ENCODE measurements around the gene GPATCH2. TPM values are rescaled to one million over a fixed set of nuclear protein-coding genes. Genes with fewer than 3 reads are reported as not detected.

Gene GPATCH2
- total RNA-seq, 1 experiment from 2014 or later: 11.2 TPM

DNA sequence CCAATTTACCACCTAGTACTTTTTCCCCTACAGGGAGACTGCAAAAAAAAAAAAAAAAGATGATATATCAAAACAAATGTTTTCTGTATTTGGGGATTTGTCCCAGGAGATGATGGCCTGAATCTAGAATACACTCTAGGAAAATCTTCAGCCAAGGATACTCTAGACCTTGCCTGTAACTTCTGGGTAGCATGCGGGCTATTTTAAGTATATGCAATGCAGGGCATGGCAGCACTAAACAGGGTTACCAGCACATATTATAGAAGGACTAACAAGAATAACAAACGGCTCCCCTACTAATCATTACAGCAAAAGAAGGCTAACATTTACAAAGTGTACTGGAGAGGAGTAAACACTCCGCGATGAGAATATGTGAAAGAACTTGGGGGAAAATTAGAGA is 109.6 kb downstream of the GPATCH2 start:
- no peak overlapping the region for H3K27ac ChIP-seq (ENCODE audit: low read length)
- H3K27me3 ChIP-seq (ENCODE audit: control insufficient read depth, insufficient read depth, low read length): no peaks in the 10 kb centered on the region
- H3K4me3 ChIP-seq (ENCODE audit: low read depth in 2 of 2, low read length in 2 of 2): no peak overlapping the region
- ChIA-PET POLR2A (no interaction called here), CTCF (no interaction called here)
- no peak for DNase-seq (ENCODE audit: low read depth, low spot score)
- no peak for ATAC-seq
- H3K4me1 ChIP-seq (ENCODE audit: control insufficient read depth, insufficient read depth, low read length): no peaks in the 10 kb centered on the region
- BruUV-seq (replicated peaks): no TSS peak
- intact Hi-C loops (cut with micrococcal nuclease; ENCODE audit: unreplicated experiment): no loop called here
- no peaks in the 10 kb centered on the region for H3K36me3 ChIP-seq (ENCODE audit: control insufficient read depth, insufficient read depth, low read length)
- H3K9me3 ChIP-seq (ENCODE audit: control insufficient read depth, insufficient read depth, low read depth, low read length): no peaks in the 10 kb centered on the region
- in situ Hi-C loops (cut with HindIII; ENCODE audit: low pct_unique_long_range_greater_than_20kb, low sequenced_read_pairs): no loop called here
- TF ChIP-seq CTCF (IDR thresholded peaks at IDR 0.05) (no peak), SIN3A (IDR thresholded peaks at IDR 0.05; ENCODE audit: borderline replicate concordance, insufficient read depth, low read depth, low read length) (no peak), POLR2AphosphoS5 (IDR thresholded peaks at IDR 0.05; ENCODE audit: low read depth, low read length) (no peak), TCF7L2 (IDR thresholded peaks at IDR 0.05; ENCODE audit: low read depth, low read length) (no peak)
- TF ChIP-seq, protein P1, sequence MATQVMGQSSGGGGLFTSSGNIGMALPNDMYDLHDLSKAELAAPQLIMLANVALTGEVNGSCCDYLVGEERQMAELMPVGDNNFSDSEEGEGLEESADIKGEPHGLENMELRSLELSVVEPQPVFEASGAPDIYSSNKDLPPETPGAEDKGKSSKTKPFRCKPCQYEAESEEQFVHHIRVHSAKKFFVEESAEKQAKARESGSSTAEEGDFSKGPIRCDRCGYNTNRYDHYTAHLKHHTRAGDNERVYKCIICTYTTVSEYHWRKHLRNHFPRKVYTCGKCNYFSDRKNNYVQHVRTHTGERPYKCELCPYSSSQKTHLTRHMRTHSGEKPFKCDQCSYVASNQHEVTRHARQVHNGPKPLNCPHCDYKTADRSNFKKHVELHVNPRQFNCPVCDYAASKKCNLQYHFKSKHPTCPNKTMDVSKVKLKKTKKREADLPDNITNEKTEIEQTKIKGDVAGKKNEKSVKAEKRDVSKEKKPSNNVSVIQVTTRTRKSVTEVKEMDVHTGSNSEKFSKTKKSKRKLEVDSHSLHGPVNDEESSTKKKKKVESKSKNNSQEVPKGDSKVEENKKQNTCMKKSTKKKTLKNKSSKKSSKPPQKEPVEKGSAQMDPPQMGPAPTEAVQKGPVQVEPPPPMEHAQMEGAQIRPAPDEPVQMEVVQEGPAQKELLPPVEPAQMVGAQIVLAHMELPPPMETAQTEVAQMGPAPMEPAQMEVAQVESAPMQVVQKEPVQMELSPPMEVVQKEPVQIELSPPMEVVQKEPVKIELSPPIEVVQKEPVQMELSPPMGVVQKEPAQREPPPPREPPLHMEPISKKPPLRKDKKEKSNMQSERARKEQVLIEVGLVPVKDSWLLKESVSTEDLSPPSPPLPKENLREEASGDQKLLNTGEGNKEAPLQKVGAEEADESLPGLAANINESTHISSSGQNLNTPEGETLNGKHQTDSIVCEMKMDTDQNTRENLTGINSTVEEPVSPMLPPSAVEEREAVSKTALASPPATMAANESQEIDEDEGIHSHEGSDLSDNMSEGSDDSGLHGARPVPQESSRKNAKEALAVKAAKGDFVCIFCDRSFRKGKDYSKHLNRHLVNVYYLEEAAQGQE (IDR thresholded peaks at IDR 0.05; ENCODE audit: insufficient read depth in 1 of 2, low read depth in 2 of 2, low read length in 1 of 2): no peak

DNA sequence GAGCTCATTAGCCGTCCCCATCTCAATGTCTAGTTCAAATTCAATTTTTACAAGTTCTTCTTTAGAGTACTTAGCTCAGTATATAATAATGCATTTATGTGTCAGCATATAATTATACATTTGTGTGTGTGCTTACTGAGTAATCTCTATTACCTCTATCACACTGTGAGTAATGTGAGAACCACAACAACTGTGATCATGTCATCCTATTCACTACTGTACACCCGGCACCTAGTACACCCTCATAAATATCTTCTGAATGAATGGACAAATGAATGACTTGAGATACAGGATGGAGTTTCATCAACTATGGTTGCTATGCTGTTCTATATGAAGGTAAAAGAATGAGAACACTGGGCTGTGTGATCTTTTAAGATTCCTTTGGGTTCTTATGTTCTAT is 124.0 kb downstream of the GPATCH2 start:
- POLR2A ChIA-PET: no interaction called here
- CTCF ChIA-PET: no interaction called here
- Histone ChIP-seq H3K27ac (ENCODE audit: low read length) (no peak overlapping the region), H3K9me3 (ENCODE audit: control insufficient read depth, insufficient read depth, low read depth, low read length) (no peaks in the 10 kb centered on the region), H3K27me3 (ENCODE audit: control insufficient read depth, insufficient read depth, low read length) (no peaks in the 10 kb centered on the region), H3K4me1 (ENCODE audit: control insufficient read depth, insufficient read depth, low read length) (no peaks in the 10 kb centered on the region), H3K36me3 (ENCODE audit: control insufficient read depth, insufficient read depth, low read length) (no peaks in the 10 kb centered on the region), H3K4me3 (ENCODE audit: low read depth in 2 of 2, low read length in 2 of 2) (no peak overlapping the region)
- intact Hi-C loops (cut with micrococcal nuclease; ENCODE audit: unreplicated experiment) (no loop called here), in situ Hi-C loops (cut with HindIII; ENCODE audit: low pct_unique_long_range_greater_than_20kb, low sequenced_read_pairs) (no loop called here)
- no TSS peak for BruUV-seq (replicated peaks)
- ATAC-seq (no peak), DNase-seq (ENCODE audit: low read depth, low spot score) (no peak)
- TF ChIP-seq POLR2AphosphoS5 (IDR thresholded peaks at IDR 0.05; ENCODE audit: low read depth, low read length) (no peak), SIN3A (IDR thresholded peaks at IDR 0.05; ENCODE audit: borderline replicate concordance, insufficient read depth, low read depth, low read length) (no peak)

GRCh38 chr1:217498209-217498608 is 132.7 kb downstream of the GPATCH2 start:
- H3K4me1 ChIP-seq (ENCODE audit: control insufficient read depth, insufficient read depth, low read length): no peaks in the 10 kb centered on the region
- ATAC-seq: no peak
- TF ChIP-seq CTCF (IDR thresholded peaks at IDR 0.05) (no peak), TCF7L2 (IDR thresholded peaks at IDR 0.05; ENCODE audit: low read depth, low read length) (no peak), SIN3A (IDR thresholded peaks at IDR 0.05; ENCODE audit: borderline replicate concordance, insufficient read depth, low read depth, low read length) (no peak), POLR2AphosphoS5 (IDR thresholded peaks at IDR 0.05; ENCODE audit: low read depth, low read length) (no peak)
- TF ChIP-seq, protein P1 (IDR thresholded peaks at IDR 0.05; ENCODE audit: insufficient read depth in 1 of 2, low read depth in 2 of 2, low read length in 1 of 2): no peak
- no peak overlapping the region for H3K4me3 ChIP-seq (ENCODE audit: low read depth in 2 of 2, low read length in 2 of 2)
- no peaks in the 10 kb centered on the region for H3K36me3 ChIP-seq (ENCODE audit: control insufficient read depth, insufficient read depth, low read length)
- intact Hi-C loops (cut with micrococcal nuclease; ENCODE audit: unreplicated experiment) (no loop called here), in situ Hi-C loops (cut with HindIII; ENCODE audit: low pct_unique_long_range_greater_than_20kb, low sequenced_read_pairs) (no loop called here)
- DNase-seq (ENCODE audit: low read depth, low spot score): no peak
- BruUV-seq (replicated peaks): no TSS peak
- POLR2A ChIA-PET: interaction anchor here (0.7 kb wide), 1 partner anchor 115 kb away, joined by 3 read pairs; no protein-coding TSS in a partner anchor
- no peaks in the 10 kb centered on the region for H3K9me3 ChIP-seq (ENCODE audit: control insufficient read depth, insufficient read depth, low read depth, low read length)
- no peaks in the 10 kb centered on the region for H3K27me3 ChIP-seq (ENCODE audit: control insufficient read depth, insufficient read depth, low read length)
- CTCF ChIA-PET: no interaction called here
- no peak overlapping the region for H3K27ac ChIP-seq (ENCODE audit: low read length)
